ENCODE data around the gene OAF. TPM values are rescaled to one million over a fixed set of nuclear protein-coding genes. Genes with fewer than 3 reads are reported as not detected.

Gene OAF
- total and polyA plus RNA-seq, 2 donors, result 4.9 to 5.3 TPM

- DNase-seq (ENCODE audit: low read depth in 6 of 9, low spot score in 9 of 9), result no peak
- 91% methylated on average over 17 of the region's 17 CpGs for WGBS
- no peaks in the 10 kb centered on the region for H3K36me3 ChIP-seq (ENCODE audit: control insufficient read depth in 2 of 2, insufficient read depth in 2 of 2, low read length in 1 of 2)
- H3K27me3 ChIP-seq (ENCODE audit: control insufficient read depth in 2 of 2, insufficient read depth in 1 of 2, low read length in 1 of 2), result no peaks in the 10 kb centered on the region
- H3K4me3 ChIP-seq (ENCODE audit: low read length in 2 of 2), result no peak overlapping the region
- H3K9me3 ChIP-seq (ENCODE audit: control insufficient read depth in 2 of 2, insufficient read depth in 1 of 2, low read length in 1 of 2), result no peaks in the 10 kb centered on the region
- peaks cover 0 to 3% of the 10 kb centered on the region in 2 donors for H3K4me1 ChIP-seq (ENCODE audit: control insufficient read depth in 2 of 2, insufficient read depth in 2 of 2, low read length in 2 of 2)
- H3K27ac ChIP-seq (ENCODE audit: low read depth in 1 of 2, low read length in 1 of 2), result no peak overlapping the region
Measured at GRCh38 chr11:120186774-120187591, 23.8 kb upstream of the OAF start.

DNA sequence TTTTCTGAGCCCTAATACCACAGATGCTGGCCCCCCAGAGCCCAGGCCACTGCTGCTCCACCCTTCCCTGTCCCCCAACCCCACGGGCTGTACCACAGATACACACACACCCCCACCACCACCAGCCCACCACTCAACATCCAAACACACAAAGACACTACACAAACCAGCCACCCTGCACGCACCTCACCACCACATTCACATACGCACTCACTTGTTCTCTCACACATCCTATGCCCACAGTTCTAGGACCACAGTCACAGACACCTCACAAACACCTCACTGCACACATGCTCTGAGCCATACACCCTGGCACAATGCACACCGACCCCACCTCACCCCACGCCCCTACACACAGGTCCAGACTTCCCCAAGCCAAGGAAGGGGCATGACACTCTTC is 22.5 kb upstream of the OAF start:
- Histone ChIP-seq H3K27me3 (ENCODE audit: control insufficient read depth in 2 of 2, insufficient read depth in 1 of 2, low read length in 1 of 2) (no peaks in the 10 kb centered on the region), H3K4me1 (ENCODE audit: control insufficient read depth in 2 of 2, insufficient read depth in 2 of 2, low read length in 2 of 2) (peaks cover 0 to 3% of the 10 kb centered on the region in 2 donors), H3K27ac (ENCODE audit: low read depth in 1 of 2, low read length in 1 of 2) (no peak overlapping the region), H3K9me3 (ENCODE audit: control insufficient read depth in 2 of 2, insufficient read depth in 1 of 2, low read length in 1 of 2) (no peaks in the 10 kb centered on the region), H3K36me3 (ENCODE audit: control insufficient read depth in 2 of 2, insufficient read depth in 2 of 2, low read length in 1 of 2) (no peaks in the 10 kb centered on the region), H3K4me3 (ENCODE audit: low read length in 2 of 2) (no peak overlapping the region)
- 93% methylated on average over 5 of the region's 5 CpGs for WGBS
- no peak for DNase-seq (ENCODE audit: low read depth in 6 of 9, low spot score in 9 of 9)

- Histone ChIP-seq H3K27ac (ENCODE audit: low read depth in 1 of 2, low read length in 1 of 2) (no peak overlapping the region), H3K4me1 (ENCODE audit: control insufficient read depth in 2 of 2, insufficient read depth in 2 of 2, low read length in 2 of 2) (peaks cover 0 to 3% of the 10 kb centered on the region in 2 donors), H3K4me3 (ENCODE audit: low read length in 2 of 2) (no peak overlapping the region), H3K27me3 (ENCODE audit: control insufficient read depth in 2 of 2, insufficient read depth in 1 of 2, low read length in 1 of 2) (no peaks in the 10 kb centered on the region), H3K36me3 (ENCODE audit: control insufficient read depth in 2 of 2, insufficient read depth in 2 of 2, low read length in 1 of 2) (no peaks in the 10 kb centered on the region), H3K9me3 (ENCODE audit: control insufficient read depth in 2 of 2, insufficient read depth in 1 of 2, low read length in 1 of 2) (no peaks in the 10 kb centered on the region)
- no peak for DNase-seq (ENCODE audit: low read depth in 6 of 9, low spot score in 9 of 9)
- 91% methylated on average over 4 of the region's 4 CpGs for WGBS
Measured at GRCh38 chr11:120188811-120189455, 21.9 kb upstream of the OAF start.

GRCh38 chr11:120191058-120191457 is 19.8 kb upstream of the OAF start:
- Histone ChIP-seq H3K36me3 (ENCODE audit: control insufficient read depth in 2 of 2, insufficient read depth in 2 of 2, low read length in 1 of 2) (no peaks in the 10 kb centered on the region), H3K9me3 (ENCODE audit: control insufficient read depth in 2 of 2, insufficient read depth in 1 of 2, low read length in 1 of 2) (no peaks in the 10 kb centered on the region), H3K4me3 (ENCODE audit: low read length in 2 of 2) (no peak overlapping the region), H3K27me3 (ENCODE audit: control insufficient read depth in 2 of 2, insufficient read depth in 1 of 2, low read length in 1 of 2) (no peaks in the 10 kb centered on the region), H3K4me1 (ENCODE audit: control insufficient read depth in 2 of 2, insufficient read depth in 2 of 2, low read length in 2 of 2) (peaks cover 0 to 3% of the 10 kb centered on the region in 2 donors), H3K27ac (ENCODE audit: low read depth in 1 of 2, low read length in 1 of 2) (no peak overlapping the region)
- WGBS, result 93% methylated on average over 4 of the region's 4 CpGs
- no peak for DNase-seq (ENCODE audit: low read depth in 6 of 9, low spot score in 9 of 9)

- H3K9me3 ChIP-seq (ENCODE audit: control insufficient read depth in 2 of 2, insufficient read depth in 1 of 2, low read length in 1 of 2), result no peaks in the 10 kb centered on the region
- no peak overlapping the region for H3K4me3 ChIP-seq (ENCODE audit: low read length in 2 of 2)
- H3K36me3 ChIP-seq (ENCODE audit: control insufficient read depth in 2 of 2, insufficient read depth in 2 of 2, low read length in 1 of 2), result no peaks in the 10 kb centered on the region
- no peak for DNase-seq (ENCODE audit: low read depth in 6 of 9, low spot score in 9 of 9)
- H3K27me3 ChIP-seq (ENCODE audit: control insufficient read depth in 2 of 2, insufficient read depth in 1 of 2, low read length in 1 of 2), result no peaks in the 10 kb centered on the region
- no peaks in the 10 kb centered on the region for H3K4me1 ChIP-seq (ENCODE audit: control insufficient read depth in 2 of 2, insufficient read depth in 2 of 2, low read length in 2 of 2)
- no peak overlapping the region for H3K27ac ChIP-seq (ENCODE audit: low read depth in 1 of 2, low read length in 1 of 2)
- WGBS, result 93% methylated on average over 15 of the region's 15 CpGs
Measured at GRCh38 chr11:120192831-120193625, 17.8 kb upstream of the OAF start.

DNA sequence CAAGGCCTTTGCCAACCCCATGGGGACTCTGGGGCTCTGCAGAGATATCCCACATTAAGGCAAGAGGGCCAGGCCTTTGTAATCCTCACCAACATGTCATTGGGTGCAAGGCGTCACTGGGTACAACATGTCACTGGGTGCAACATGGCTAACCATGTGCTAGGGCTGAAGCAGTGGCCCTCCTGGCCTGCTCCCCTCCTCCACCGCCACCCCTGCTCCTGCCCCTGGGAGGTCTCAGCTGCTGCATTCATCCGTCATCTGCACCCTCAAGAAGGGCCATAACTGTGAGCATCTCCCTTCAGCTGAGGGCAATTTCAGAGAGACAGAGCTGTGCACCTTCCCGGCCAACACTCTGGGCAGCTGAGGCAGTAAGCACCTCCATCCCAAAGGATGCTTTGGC is 16.7 kb upstream of the OAF start:
- no peaks in the 10 kb centered on the region for H3K9me3 ChIP-seq (ENCODE audit: control insufficient read depth in 2 of 2, insufficient read depth in 1 of 2, low read length in 1 of 2)
- no peak for DNase-seq (ENCODE audit: low read depth in 6 of 9, low spot score in 9 of 9)
- no peak overlapping the region for H3K27ac ChIP-seq (ENCODE audit: low read depth in 1 of 2, low read length in 1 of 2)
- no peaks in the 10 kb centered on the region for H3K4me1 ChIP-seq (ENCODE audit: control insufficient read depth in 2 of 2, insufficient read depth in 2 of 2, low read length in 2 of 2)
- no peak overlapping the region for H3K4me3 ChIP-seq (ENCODE audit: low read length in 2 of 2)
- 95% methylated on average over 4 of the region's 4 CpGs for WGBS
- no peaks in the 10 kb centered on the region for H3K27me3 ChIP-seq (ENCODE audit: control insufficient read depth in 2 of 2, insufficient read depth in 1 of 2, low read length in 1 of 2)
- H3K36me3 ChIP-seq (ENCODE audit: control insufficient read depth in 2 of 2, insufficient read depth in 2 of 2, low read length in 1 of 2), result no peaks in the 10 kb centered on the region

DNA sequence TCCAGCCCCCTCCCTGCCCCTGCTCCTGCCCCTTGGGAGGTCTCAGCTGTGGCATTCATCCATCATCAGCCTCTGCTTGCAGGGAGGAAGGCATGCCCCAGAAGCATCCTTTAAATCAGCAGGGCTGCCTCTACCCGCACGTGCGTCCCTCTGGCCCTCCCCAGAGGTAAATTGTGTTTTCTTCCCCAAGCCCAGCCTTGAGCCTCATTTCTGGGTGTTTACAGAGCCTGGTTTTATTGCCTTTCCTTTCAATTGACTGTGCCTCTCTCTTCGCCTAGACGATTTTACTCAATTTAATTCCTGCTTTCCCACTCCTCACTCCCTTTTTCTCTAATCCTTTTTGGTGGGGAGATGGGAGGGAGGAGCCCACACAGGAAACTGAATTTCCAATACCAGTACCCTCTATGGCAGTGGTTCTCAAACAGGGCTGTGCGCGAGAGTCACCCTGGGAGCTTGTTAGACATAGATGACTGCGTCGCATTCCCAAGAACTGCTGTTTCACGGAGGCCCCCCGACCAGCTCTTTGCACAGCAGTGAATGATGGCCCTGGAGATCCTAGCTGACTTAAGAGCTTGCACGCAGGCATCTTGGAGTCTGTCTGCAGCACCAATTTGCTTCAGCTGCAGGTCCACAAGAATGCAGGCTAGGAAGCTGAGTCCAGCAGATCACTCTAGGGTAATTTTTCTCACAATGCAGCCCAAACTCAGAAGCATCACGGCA is 15.1 kb upstream of the OAF start:
- Histone ChIP-seq H3K36me3 (ENCODE audit: control insufficient read depth in 2 of 2, insufficient read depth in 2 of 2, low read length in 1 of 2) (no peaks in the 10 kb centered on the region), H3K9me3 (ENCODE audit: control insufficient read depth in 2 of 2, insufficient read depth in 1 of 2, low read length in 1 of 2) (no peaks in the 10 kb centered on the region), H3K27me3 (ENCODE audit: control insufficient read depth in 2 of 2, insufficient read depth in 1 of 2, low read length in 1 of 2) (no peaks in the 10 kb centered on the region), H3K4me3 (ENCODE audit: low read length in 2 of 2) (no peak overlapping the region), H3K4me1 (ENCODE audit: control insufficient read depth in 2 of 2, insufficient read depth in 2 of 2, low read length in 2 of 2) (no peaks in the 10 kb centered on the region), H3K27ac (ENCODE audit: low read depth in 1 of 2, low read length in 1 of 2) (no peak overlapping the region)
- DNase-seq (ENCODE audit: low read depth in 6 of 9, low spot score in 9 of 9), result no peak
- 93% methylated on average over 13 of the region's 13 CpGs for whole genome bisulfite sequencing

GRCh38 chr11:120196826-120197225 is 14.0 kb upstream of the OAF start:
- Histone ChIP-seq H3K36me3 (ENCODE audit: control insufficient read depth in 2 of 2, insufficient read depth in 2 of 2, low read length in 1 of 2) (no peaks in the 10 kb centered on the region), H3K27me3 (ENCODE audit: control insufficient read depth in 2 of 2, insufficient read depth in 1 of 2, low read length in 1 of 2) (no peaks in the 10 kb centered on the region), H3K27ac (ENCODE audit: low read depth in 1 of 2, low read length in 1 of 2) (no peak overlapping the region), H3K4me3 (ENCODE audit: low read length in 2 of 2) (no peak overlapping the region), H3K9me3 (ENCODE audit: control insufficient read depth in 2 of 2, insufficient read depth in 1 of 2, low read length in 1 of 2) (no peaks in the 10 kb centered on the region), H3K4me1 (ENCODE audit: control insufficient read depth in 2 of 2, insufficient read depth in 2 of 2, low read length in 2 of 2) (no peaks in the 10 kb centered on the region)
- 60% methylated on average over 6 of the region's 6 CpGs for WGBS
- no peak for DNase-seq (ENCODE audit: low read depth in 6 of 9, low spot score in 9 of 9)

Data from thymus (tissue), 11 donors.